ENCODE measurements around the gene UBE2V1.
A peak's percentile ranks its signal among the peaks of the same experiment; 100 is the strongest.

Gene UBE2V1

GRCh38 chr20:50089787-50090177, 23.2 kb downstream of the UBE2V1 start:
- no peaks in the 10 kb centered on the region for H3K9me3 ChIP-seq (ENCODE audit: severe bottlenecking)
- peaks cover 18% of the 10 kb centered on the region for H3K36me3 ChIP-seq
- TF ChIP-seq, protein P1, sequence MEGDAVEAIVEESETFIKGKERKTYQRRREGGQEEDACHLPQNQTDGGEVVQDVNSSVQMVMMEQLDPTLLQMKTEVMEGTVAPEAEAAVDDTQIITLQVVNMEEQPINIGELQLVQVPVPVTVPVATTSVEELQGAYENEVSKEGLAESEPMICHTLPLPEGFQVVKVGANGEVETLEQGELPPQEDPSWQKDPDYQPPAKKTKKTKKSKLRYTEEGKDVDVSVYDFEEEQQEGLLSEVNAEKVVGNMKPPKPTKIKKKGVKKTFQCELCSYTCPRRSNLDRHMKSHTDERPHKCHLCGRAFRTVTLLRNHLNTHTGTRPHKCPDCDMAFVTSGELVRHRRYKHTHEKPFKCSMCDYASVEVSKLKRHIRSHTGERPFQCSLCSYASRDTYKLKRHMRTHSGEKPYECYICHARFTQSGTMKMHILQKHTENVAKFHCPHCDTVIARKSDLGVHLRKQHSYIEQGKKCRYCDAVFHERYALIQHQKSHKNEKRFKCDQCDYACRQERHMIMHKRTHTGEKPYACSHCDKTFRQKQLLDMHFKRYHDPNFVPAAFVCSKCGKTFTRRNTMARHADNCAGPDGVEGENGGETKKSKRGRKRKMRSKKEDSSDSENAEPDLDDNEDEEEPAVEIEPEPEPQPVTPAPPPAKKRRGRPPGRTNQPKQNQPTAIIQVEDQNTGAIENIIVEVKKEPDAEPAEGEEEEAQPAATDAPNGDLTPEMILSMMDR (IDR thresholded peaks at IDR 0.05; ENCODE audit: low read depth, low read length), result no peak
- no peak overlapping the region for H3K4me3 ChIP-seq (ENCODE audit: low read depth, low read length)
- H3K27ac ChIP-seq, result no peak overlapping the region
- DNase-seq, result no peak
- H3K27me3 ChIP-seq (ENCODE audit: insufficient read depth, low read depth, severe bottlenecking), result no peaks in the 10 kb centered on the region

- DNase-seq, result no peak
- peaks cover 13% of the 10 kb centered on the region for H3K36me3 ChIP-seq
- no peaks in the 10 kb centered on the region for H3K9me3 ChIP-seq (ENCODE audit: severe bottlenecking)
- no peak overlapping the region for H3K27ac ChIP-seq
- TF ChIP-seq, protein P1 (IDR thresholded peaks at IDR 0.05; ENCODE audit: low read depth, low read length), result no peak
- H3K27me3 ChIP-seq (ENCODE audit: insufficient read depth, low read depth, severe bottlenecking), result no peaks in the 10 kb centered on the region
- H3K4me3 ChIP-seq (ENCODE audit: low read depth, low read length), result no peak overlapping the region
Observed at GRCh38 chr20:50089140-50089786, 23.7 kb downstream of the UBE2V1 start.

GRCh38 chr20:50088022-50088421, 24.9 kb downstream of the UBE2V1 start:
- Histone ChIP-seq H3K27ac (no peak overlapping the region), H3K4me3 (ENCODE audit: low read depth, low read length) (no peak overlapping the region), H3K36me3 (peaks cover 7% of the 10 kb centered on the region), H3K27me3 (ENCODE audit: insufficient read depth, low read depth, severe bottlenecking) (no peaks in the 10 kb centered on the region), H3K9me3 (ENCODE audit: severe bottlenecking) (no peaks in the 10 kb centered on the region)
- TF ChIP-seq, protein P1 (IDR thresholded peaks at IDR 0.05; ENCODE audit: low read depth, low read length), result no peak
- no peak for DNase-seq

GRCh38 chr20:50085481-50086365, 27.2 kb downstream of the UBE2V1 start:
- peak; percentile 47 for DNase-seq
- H3K9me3 ChIP-seq (ENCODE audit: severe bottlenecking), result no peaks in the 10 kb centered on the region
- H3K27me3 ChIP-seq (ENCODE audit: insufficient read depth, low read depth, severe bottlenecking), result no peaks in the 10 kb centered on the region
- H3K27ac ChIP-seq, result no peak overlapping the region
- H3K36me3 ChIP-seq, result peaks cover 3% of the 10 kb centered on the region
- H3K4me3 ChIP-seq (ENCODE audit: low read depth, low read length), result no peak overlapping the region
- TF ChIP-seq, protein P1 (IDR thresholded peaks at IDR 0.05; ENCODE audit: low read depth, low read length), result peak; percentile 63

DNA sequence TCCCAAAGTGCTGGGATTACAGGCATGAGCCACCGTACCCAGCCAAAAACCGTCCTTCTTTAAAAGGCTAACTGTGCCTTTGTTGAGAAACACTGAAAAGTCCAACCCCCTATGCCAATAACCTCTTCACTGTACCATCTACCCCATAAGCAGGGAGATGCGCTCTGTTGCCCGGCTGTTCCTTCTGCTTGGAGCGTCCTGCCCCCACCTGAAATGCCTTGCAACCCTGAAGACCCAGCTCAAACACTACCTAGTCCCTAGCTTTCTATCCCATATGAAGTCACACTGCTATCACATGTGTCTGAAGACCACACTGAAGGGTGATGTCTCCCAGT, 27.8 kb downstream of the UBE2V1 start:
- no peaks in the 10 kb centered on the region for H3K27me3 ChIP-seq (ENCODE audit: insufficient read depth, low read depth, severe bottlenecking)
- H3K9me3 ChIP-seq (ENCODE audit: severe bottlenecking), result no peaks in the 10 kb centered on the region
- no peak overlapping the region for H3K27ac ChIP-seq
- H3K36me3 ChIP-seq, result no peaks in the 10 kb centered on the region; the same call in none of the 2 replicates
- H3K4me3 ChIP-seq (ENCODE audit: low read depth, low read length), result no peak overlapping the region
- TF ChIP-seq, protein P1 (IDR thresholded peaks at IDR 0.05; ENCODE audit: low read depth, low read length), result no peak
- DNase-seq, result no peak

All from WERI-Rb-1 (cell line).